Endothelial cell of umbilical vein (primary cell): ENCODE results near the gene MELTF. TPM values are rescaled to one million over a fixed set of nuclear protein-coding genes. Genes with fewer than 3 reads are reported as not detected.

Experiments used
- BruUV-seq: library from RNA; stranded (reverse); fragments of 400-500 nt; replicated peaks from 2 replicates; lab custom pipeline; 2021; lab: Mats Ljungman, UMichigan
- CTCF ChIA-PET: fragments of 300-600, 350-600 bp; sonication (Branson Sonifier 250); formaldehyde crosslinking; loops from one replicate; lab custom pipeline; 2021; ENCODE audit warnings: antibody characterized with exemption, inconsistent platforms; lab: Charles Lee
- POLR2A ChIA-PET: fragments of 300-600, 350-600 bp; sonication (Branson Sonifier 250); formaldehyde crosslinking; loops from one replicate; lab custom pipeline; 2021; ENCODE audit warnings: antibody characterized with exemption, inconsistent platforms; lab: Charles Lee
- DNase-seq: peaks from one replicate; pipeline ENCODE4 v3.0.0-alpha.2; 2011; ENCODE audit warnings: low read depth, low spot score
- FAIRE-seq: peaks from 2 replicates; lab custom pipeline; 2011; peaks lifted over from hg19 to GRCh38; lab: Jason Lieb, UNC
- H2AFZ ChIP-seq: 2 replicates; pipeline ENCODE4 v1.6.0; 2012; ENCODE audit warnings: low read depth, low read length, control low read depth, inconsistent platforms
- H3K27ac ChIP-seq: 2 replicates; pipeline ENCODE4 v1.5.1; 2011; ENCODE audit warnings: low read depth, mild to moderate bottlenecking, control low read depth, low read length, moderate library complexity; ENCODE audit not compliant: insufficient read depth
- H3K27me3 ChIP-seq, 2 experiments: 2 replicates each; pipeline versions ENCODE4 v1.6.0 to v1.6.1; 2011; ENCODE audit warnings: low read length in 2 of 2, mixed read lengths in 1 of 2; ENCODE audit not compliant: control insufficient read depth in 2 of 2, insufficient read depth in 2 of 2
- H3K36me3 ChIP-seq, 2 experiments: 2 replicates in 1 of 2; 3 replicates in 1 of 2; pipeline ENCODE4 v1.5.1; 2011; ENCODE audit warnings: low read length in 2 of 2, mild to moderate bottlenecking in 1 of 2, moderate library complexity in 1 of 2; ENCODE audit not compliant: control insufficient read depth in 2 of 2, insufficient read depth in 2 of 2; ENCODE audit errors: extremely low read depth in 1 of 2
- H3K4me1 ChIP-seq: 3 replicates; pipeline ENCODE4 v1.5.1; 2011; ENCODE audit warnings: mild to moderate bottlenecking, low read length; ENCODE audit not compliant: control insufficient read depth, insufficient read depth; ENCODE audit errors: extremely low read depth
- H3K4me2 ChIP-seq: 2 replicates; pipeline ENCODE4 v1.6.1; 2011; ENCODE audit warnings: low read length, control low read depth, mixed read lengths; ENCODE audit not compliant: insufficient read depth
- H3K4me3 ChIP-seq, 3 experiments: fragments of 200-600 bp in 1 of 3; sonication (generic), shearing (Covaris generic) in 1 of 3; replicated peaks in 1 of 3; 2 replicates each; pipeline ENCODE4 v1.5.1; 2011 to 2016; ENCODE audit warnings: control low read depth in 3 of 3, low read length in 3 of 3, mild to moderate bottlenecking in 2 of 3, inconsistent platforms in 1 of 3, low read depth in 1 of 3, moderate library complexity in 1 of 3; ENCODE audit not compliant: insufficient read depth in 1 of 3
- H3K79me2 ChIP-seq: 2 replicates; pipeline ENCODE4 v1.6.0; 2012; ENCODE audit warnings: low read length, inconsistent platforms; ENCODE audit not compliant: control insufficient read depth, insufficient read depth
- H3K9ac ChIP-seq: replicated peaks from 2 replicates; pipeline ENCODE3; 2011; ENCODE audit warnings: low read length, control low read depth; ENCODE audit not compliant: insufficient read depth; ENCODE audit errors: extremely low read depth
- H3K9me1 ChIP-seq: replicated peaks from 3 replicates; pipeline ENCODE4 v1.6.0; 2011; ENCODE audit warnings: mild to moderate bottlenecking, low read length; ENCODE audit not compliant: control insufficient read depth, insufficient read depth; ENCODE audit errors: extremely low read depth
- H3K9me3 ChIP-seq: replicated peaks from 2 replicates; pipeline ENCODE4 v1.5.1; 2012; ENCODE audit warnings: low read length, inconsistent platforms; ENCODE audit not compliant: control insufficient read depth, insufficient read depth
- H4K20me1 ChIP-seq: replicated peaks from 2 replicates; pipeline ENCODE3; 2011; ENCODE audit warnings: mild to moderate bottlenecking, low read length; ENCODE audit not compliant: control insufficient read depth, insufficient read depth; ENCODE audit errors: extremely low read depth
- EZH2 ChIP-seq: IDR thresholded peaks from 2 replicates; pipeline ENCODE4 v1.6.1; 2012; ENCODE audit warnings: borderline replicate concordance, low read depth, mild to moderate bottlenecking, moderate library complexity, low read length, inconsistent platforms; ENCODE audit not compliant: severe bottlenecking
- GATA2 ChIP-seq: IDR thresholded peaks from 2 replicates; pipeline ENCODE4 v1.7.0; 2011; ENCODE audit warnings: low read depth, mild to moderate bottlenecking, moderate library complexity, mixed read lengths, low read length; ENCODE audit not compliant: insufficient read length, insufficient read depth
- JUN ChIP-seq: IDR thresholded peaks from 2 replicates; pipeline ENCODE4 v1.6.1; 2011; ENCODE audit warnings: borderline replicate concordance, low read depth; ENCODE audit not compliant: insufficient read length, insufficient read depth
- POLR2A ChIP-seq: IDR thresholded peaks from 2 replicates; pipeline ENCODE4 v1.6.1; 2012; ENCODE audit warnings: low read depth, mild to moderate bottlenecking, control low read depth, low read length
- POLR2AphosphoS5 ChIP-seq: IDR thresholded peaks from 2 replicates; pipeline ENCODE4 v1.6.1; 2012; ENCODE audit warnings: low read depth, mild to moderate bottlenecking, control low read depth, low read length, moderate library complexity; ENCODE audit not compliant: insufficient read depth
- dilution Hi-C: fragments of 300-500 bp; cut with MboI; formaldehyde crosslinking; loops from one replicate; pipeline ENCODE4 v1.15.0; 2019; ENCODE audit warnings: low sequenced_read_pairs; ENCODE audit not compliant: extremely low pct_ligation_motif_present
- intact Hi-C: fragments of 100-400 bp; cut with micrococcal nuclease; formaldehyde crosslinking; loops from one replicate; pipeline ENCODE4 v1.10.0; 2022
- polyA plus RNA-seq, 4 experiments: library from polyadenylated mRNA; depleted of rRNA in 3 of 4; stranded (reverse) in 3 of 4; unstranded in 1 of 4; fragments of >200 nt; gene quantifications; 2 replicates each; pipeline versions ENCODE4 v1.2.1 to v1.2.3, GENCODE V29; 2011 to 2012; ENCODE audit warnings: missing spikeins in 1 of 4
- total RNA-seq: library from RNA; stranded (reverse); gene quantifications from 2 replicates; pipeline ENCODE4 v1.2.3, GENCODE V29; 2021
- TF ChIP-seq, protein P1 (sequence below): IDR thresholded peaks from 2 replicates; pipeline ENCODE4 v1.6.1; 2011; ENCODE audit not compliant: insufficient read depth, insufficient read length
- TF ChIP-seq, protein P2 (sequence below), 2 donors: IDR thresholded peaks; 1 replicate in 1 of 2; 2 replicates in 1 of 2; pipeline ENCODE4 v1.5.1; 2011; ENCODE audit warnings: low read length in 2 of 2, mild to moderate bottlenecking in 2 of 2, moderate library complexity in 2 of 2, control low read depth in 1 of 2, inconsistent platforms in 1 of 2, low read depth in 1 of 2; ENCODE audit not compliant: insufficient read depth in 1 of 2; ENCODE audit errors: extremely low read depth in 1 of 2

The MELTF gene
- total and polyA plus RNA-seq, 2 donors (not counting 3 experiments of a cell fraction or from before 2014, with no cell fraction given): 0.59 to 2.3 TPM

DNA sequence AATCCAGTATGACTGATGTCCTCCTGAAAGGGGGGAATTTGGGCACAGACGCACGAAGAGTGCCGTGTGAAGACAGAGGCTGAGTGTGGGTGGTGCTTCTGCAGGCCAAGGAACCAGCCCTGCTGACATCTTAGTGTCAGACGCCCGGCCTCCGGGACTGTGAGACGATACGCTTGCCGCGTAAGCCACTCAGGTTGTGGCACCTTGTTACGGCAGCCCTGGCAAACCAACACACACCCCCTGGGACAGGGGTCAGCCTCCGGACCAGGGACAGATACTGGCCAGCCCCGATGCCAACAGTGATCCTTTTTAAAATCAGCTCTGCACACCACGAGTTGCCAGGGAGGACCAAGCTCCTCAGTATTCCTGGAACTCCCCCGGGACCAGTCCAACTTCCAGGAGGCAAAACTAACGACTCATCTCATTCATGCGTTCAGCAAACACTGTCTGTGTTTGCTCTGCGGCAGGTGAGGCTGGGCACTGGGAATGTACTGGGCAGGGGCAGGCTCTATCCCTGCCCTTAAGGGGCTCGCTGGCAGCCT is 39.8 kb downstream of the MELTF start:
- Histone ChIP-seq H3K36me3 (no peaks in the 10 kb centered on the region), H3K9ac (no peak overlapping the region), H3K4me3 (no peak overlapping the region), H3K4me1 (no peaks in the 10 kb centered on the region), H3K9me1 (no peaks in the 10 kb centered on the region), H3K9me3 (no peaks in the 10 kb centered on the region), H3K79me2 (no peaks in the 10 kb centered on the region), H3K4me2 (no peak overlapping the region), H4K20me1 (no peaks in the 10 kb centered on the region), H3K27ac (no peak overlapping the region), H2AFZ (no peak overlapping the region), H3K27me3 (peaks cover 2 to 10% of the 10 kb centered on the region in 2 experiments)
- ChIA-PET CTCF (no interaction called here), POLR2A (no interaction called here)
- DNase-seq (no peak), FAIRE-seq (no peak)
- TF ChIP-seq, protein P1, sequence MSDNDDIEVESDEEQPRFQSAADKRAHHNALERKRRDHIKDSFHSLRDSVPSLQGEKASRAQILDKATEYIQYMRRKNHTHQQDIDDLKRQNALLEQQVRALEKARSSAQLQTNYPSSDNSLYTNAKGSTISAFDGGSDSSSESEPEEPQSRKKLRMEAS: no peak
- TF ChIP-seq POLR2AphosphoS5 (no peak), GATA2 (no peak), POLR2A (no peak), EZH2 (no peak), JUN (no peak)
- TF ChIP-seq, protein P2, sequence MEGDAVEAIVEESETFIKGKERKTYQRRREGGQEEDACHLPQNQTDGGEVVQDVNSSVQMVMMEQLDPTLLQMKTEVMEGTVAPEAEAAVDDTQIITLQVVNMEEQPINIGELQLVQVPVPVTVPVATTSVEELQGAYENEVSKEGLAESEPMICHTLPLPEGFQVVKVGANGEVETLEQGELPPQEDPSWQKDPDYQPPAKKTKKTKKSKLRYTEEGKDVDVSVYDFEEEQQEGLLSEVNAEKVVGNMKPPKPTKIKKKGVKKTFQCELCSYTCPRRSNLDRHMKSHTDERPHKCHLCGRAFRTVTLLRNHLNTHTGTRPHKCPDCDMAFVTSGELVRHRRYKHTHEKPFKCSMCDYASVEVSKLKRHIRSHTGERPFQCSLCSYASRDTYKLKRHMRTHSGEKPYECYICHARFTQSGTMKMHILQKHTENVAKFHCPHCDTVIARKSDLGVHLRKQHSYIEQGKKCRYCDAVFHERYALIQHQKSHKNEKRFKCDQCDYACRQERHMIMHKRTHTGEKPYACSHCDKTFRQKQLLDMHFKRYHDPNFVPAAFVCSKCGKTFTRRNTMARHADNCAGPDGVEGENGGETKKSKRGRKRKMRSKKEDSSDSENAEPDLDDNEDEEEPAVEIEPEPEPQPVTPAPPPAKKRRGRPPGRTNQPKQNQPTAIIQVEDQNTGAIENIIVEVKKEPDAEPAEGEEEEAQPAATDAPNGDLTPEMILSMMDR (IDR thresholded peaks at IDR 0.05; ENCODE audit: extremely low read depth in 1 of 2, insufficient read depth in 1 of 2, low read depth in 1 of 2, low read length in 2 of 2): no peak
- no TSS peak for BruUV-seq
- dilution Hi-C loops: no loop called here
- intact Hi-C loops: no loop called here
